NAMALWA (cell line): Measurements from ENCODE around the gene CDC42EP4.
"Not testable (repeated sequence)": the region's sequence is repeated elsewhere in the genome, so short reads cannot be mapped to it uniquely, and the experiment has no call there.

Experiments used
- DNase-seq: peaks from one replicate; pipeline ENCODE4 v3.0.0-alpha.2; 2015; ENCODE audit warnings: low spot score

Gene CDC42EP4

DNA sequence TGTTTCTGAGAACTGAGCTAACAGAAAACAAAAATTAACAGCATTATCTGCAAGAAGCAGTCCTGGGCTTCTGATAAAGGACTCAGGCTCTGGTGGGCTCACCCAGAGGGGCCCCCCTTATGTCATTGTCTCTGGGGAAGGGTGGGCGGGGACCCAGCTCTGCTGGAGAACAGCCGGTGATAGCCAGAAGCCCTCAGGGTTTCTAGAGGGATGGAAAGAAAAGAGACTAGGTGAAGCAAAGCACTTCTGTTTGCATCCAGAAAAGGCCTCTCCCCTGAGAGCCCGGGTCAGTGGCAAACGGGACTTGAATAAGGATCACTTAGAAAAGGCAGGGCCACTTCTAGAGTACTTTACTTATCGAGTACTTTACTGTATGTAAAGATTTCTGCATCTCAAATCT, 7.0 kb upstream of the CDC42EP4 start:
- DNase-seq = no peak

DNA sequence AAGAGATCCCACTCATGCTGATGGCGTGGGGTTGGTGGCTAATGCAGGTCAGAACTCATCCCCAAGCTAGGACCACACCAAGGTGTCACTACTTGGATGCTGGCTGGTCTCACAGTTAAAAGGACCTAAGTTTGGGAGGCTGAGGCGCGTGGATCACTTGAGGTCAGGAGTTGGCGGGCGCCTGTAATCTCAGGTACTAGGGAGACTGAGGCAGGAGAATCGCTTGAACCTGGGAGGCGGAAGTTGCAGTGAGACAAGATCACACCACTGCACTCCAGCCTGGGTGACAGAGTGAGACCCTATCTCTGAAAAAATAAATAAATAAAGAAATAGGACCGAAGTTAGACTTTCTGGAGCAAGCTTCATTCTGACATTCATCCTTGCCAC, 6.6 kb upstream of the CDC42EP4 start:
- DNase-seq = no peak

DNA sequence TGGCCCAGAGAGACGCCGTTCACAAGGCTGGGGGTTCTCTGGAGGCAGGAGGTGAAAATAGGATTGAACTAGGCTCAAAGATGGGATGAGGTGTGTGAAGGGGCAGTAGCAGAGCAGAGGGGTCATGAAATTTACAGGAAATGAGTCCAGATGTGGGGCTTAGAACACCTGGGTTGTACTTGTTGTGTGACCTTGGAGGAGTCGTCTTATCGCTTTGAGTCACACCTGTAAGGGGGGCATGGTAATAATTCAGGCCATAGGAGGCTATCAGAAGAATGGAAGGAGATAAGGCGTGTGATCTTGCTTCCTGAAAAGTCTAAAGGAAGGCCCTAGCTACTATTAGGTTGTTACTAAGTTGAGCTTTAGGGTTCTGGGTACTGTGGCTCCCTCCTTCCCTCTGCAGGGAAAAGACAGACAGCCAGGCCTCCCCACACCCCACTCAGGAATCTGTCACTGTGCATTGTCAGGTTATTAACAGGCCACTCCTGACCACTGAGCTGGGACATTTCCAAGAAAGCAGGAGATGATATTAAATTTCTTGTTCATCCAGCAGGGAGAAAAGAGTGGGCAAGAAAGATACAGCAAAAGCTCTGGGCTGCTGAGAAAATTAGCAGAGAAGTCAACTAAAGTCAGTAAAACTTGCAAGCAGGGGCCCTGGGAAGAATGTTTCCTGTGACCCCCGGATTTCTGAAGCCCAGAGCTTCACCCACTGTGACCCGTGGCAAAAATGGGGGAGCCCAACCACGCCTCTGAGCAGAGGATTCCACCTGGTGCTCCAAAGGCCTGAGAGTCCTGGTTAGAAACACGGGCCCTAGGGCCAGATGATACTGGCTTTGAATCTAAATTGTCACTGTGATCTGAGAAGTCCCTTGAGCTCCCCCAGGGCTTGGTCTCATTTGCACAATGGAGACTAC, 6.0 kb upstream of the CDC42EP4 start:
- DNase-seq = no peak

DNA sequence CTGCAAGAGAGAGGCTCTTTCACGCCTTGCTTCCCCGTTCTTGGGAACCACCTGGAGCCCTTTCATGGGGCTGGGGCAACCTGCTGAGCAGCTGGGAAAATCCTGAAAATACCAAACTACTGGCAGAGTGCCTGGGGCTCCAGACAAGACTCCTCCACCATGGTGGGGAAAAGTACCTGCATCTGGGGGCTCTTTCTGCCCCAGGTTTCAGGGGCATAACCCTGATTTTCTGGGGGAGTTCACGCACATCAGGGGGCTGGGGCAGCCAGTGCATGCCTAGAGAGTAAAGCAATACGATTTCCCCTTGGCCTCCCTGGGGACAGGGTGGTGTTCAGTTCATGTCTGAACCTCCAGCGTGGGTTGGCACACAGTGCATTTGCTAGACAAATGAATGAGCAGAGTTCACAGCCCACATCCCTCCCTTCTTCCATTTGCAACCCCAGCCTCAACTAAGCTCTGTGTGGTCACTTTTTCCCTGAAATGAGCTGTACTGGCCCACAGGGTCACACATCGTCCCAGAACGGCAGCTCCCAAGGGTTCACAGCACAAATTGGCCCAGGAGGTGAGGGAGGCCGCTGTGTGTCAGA, 5.2 kb upstream of the CDC42EP4 start:
- no peak for DNase-seq

DNA sequence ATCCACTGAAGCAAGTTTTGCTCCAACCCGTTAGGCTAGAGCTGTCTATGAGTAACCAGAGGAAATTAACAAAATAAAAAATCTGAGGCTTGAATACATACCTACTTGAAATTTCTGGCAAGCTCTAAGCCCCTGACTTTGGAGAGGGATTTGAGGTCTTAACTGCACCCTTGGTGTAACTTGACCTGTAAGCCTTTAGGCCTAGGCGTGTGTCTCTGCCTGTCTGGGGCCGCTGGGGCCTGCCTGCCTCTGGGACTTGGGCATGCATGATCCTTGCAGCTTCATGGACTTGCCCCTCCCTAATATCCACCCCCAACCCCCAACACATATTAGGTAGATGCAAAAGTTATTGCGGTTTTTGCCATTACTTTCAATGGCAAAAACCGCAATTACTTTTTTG, 3.7 kb upstream of the CDC42EP4 start:
- no peak for DNase-seq

DNA sequence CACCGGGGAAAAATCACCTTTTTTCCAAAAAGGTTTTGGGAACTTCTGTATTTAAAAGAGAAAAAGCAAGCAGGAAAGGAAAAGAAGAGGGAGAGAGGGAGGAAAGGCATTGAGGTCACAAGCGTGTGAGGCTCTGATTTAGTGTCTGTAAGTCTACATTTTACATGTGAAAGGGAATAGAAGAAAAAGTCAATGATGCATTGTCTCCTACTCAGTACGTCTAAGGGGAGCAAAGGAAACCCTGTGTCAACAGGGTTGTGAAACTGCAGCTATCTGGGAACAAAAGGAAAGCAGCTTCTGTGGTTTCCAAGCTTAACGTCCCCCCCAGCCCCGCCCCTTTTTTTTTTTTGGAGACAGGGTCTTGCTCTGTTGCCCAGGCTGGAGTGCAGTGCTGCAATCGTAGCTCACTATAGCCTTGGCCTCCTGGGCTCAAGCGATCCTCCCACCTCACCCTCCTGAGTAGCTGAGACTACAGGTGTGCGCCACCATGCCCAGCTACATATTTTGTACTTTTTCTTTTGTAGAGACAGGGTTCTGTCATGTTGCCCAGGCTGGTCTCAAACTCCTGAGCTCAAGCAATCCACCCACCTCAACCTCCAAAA, 1.8 kb upstream of the CDC42EP4 start:
- DNase-seq = no peak

DNA sequence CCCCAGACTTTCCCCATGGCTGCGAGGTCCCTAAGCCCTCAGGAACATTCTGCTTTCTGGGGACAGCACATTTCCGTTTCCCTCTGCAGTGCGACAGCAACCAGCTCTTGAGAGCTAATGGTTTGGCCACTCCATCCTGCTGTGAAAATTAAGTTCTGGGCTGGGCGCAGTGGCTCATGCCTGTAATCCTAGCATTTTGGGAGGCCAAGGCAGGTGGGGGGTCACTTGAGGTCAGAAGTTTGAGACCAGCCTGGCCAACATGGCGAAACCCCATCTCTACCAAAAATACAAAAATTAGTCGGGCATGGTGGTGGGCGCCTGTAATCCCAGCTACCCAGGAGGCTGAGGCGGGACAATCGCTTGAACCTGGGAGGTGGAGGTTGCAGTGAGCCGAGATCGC, 1.1 kb upstream of the CDC42EP4 start:
- DNase-seq = not testable (repeated sequence)

DNA sequence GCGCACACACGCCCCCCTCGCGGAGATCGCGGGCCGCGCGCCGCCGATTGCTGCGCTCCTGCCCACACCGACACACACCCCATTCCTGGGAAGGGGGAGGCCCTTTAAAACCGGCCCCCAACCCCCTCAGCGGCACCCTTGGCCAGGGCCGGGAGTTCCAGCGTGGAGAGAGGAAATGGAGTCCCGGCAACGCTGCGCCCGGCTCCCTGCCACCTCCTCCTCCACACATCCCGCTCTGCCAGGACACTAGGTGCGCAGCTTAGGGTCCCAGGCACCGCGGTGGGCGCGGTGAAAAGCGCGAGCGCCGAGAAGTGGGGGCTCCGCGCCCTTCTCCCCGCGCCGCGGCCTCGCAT, 397 bp downstream of the CDC42EP4 start:
- DNase-seq = no peak

DNA sequence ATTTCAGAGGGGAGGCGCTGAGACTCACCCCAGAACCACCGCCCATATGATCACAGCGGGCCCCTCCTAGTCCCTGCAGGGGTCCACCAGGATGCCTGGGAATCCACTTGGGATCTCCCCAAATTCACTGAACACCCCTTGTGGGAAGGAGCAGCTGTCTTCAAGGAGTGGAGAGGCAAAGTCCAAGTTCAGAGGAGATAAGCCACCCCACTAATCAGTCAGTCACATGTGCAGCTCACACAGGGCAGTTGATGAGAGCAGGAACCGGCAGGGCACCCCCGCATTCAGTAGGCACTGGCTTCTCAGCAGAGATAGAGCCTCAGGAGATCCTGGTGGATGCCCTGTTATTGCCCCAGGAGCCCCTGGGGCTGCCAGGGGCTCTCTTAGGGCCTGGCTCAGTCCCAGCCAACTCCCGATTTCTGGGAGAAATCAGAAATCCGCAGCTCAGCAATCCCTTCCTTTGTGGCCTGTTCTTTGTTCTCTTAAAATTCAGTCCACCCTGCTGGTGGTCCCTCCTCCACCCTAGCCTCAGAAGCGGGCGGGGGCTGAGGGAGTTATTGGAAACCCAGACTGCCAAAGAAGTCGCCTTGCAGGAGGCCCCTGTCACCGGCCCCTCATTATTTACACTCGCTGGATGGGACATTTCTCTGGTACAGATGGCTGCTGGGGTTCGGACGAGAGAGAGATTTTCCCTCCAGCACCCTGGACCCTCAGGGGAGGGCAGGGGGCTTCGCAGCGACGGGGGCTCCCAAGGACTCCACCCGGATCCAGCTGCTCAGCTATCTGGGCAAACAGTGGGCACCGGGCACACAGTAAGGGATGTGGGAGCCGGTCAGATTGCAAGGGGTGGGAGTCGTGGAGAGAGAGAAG, 1.8 kb downstream of the CDC42EP4 start:
- no peak for DNase-seq

DNA sequence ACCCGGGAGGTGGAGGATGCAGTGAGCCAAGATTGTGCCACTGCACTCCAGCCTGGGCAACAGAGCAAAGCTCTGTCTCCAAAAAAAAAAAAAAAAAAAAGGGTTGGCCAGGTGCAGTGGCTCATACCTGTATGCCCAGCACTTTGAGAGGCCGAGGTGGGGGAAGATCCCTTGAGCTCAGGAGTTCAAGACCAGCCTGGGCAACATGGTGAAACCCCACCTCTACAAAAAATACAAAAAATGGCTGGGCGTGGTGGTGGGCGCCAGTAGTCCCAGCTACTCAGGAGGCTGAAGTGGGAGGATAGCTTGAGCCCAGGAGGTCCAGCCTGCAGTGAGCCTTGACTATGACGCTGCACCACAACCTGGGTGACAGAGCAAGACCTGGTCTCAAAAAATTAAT, 2.8 kb downstream of the CDC42EP4 start:
- DNase-seq = not testable (repeated sequence)

DNA sequence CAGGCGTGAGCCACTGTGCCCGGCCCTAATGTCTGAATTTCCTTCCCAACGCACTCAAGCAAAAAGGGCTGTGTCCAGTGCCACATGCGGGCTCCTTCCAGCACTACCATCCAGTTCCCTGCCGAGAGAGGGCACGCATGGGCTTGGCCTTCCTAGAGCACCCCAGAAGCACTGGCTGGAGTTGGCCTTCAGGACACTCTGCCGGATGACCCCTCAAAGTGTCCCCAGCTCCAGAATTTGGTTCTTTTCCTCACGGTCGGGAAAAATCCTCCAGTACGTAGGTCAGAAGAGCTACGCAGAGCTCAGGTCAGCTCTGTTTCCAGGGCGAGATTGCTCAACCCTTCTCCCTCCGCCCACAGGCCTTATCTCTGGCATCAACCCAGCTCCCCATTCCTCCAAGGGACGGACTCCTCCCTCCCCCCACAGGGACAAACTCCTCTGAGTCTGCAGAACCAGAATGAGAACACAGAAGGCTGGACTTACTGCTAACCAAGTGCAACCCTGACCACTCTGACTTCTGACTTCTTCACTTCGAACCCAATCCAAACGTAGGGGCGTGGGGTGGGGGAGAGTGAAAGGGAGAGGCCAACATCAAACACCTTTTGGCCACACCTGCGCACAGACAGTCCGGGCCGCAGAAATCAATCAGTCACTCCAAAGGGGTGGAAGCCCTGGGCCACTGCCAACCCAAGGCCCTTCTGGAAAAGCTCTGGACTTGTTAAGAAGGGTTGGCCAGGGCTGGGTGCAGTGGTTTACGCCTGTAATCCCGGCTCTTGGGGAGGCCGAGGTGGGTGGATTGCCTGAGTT, 3.6 kb downstream of the CDC42EP4 start:
- no peak for DNase-seq

DNA sequence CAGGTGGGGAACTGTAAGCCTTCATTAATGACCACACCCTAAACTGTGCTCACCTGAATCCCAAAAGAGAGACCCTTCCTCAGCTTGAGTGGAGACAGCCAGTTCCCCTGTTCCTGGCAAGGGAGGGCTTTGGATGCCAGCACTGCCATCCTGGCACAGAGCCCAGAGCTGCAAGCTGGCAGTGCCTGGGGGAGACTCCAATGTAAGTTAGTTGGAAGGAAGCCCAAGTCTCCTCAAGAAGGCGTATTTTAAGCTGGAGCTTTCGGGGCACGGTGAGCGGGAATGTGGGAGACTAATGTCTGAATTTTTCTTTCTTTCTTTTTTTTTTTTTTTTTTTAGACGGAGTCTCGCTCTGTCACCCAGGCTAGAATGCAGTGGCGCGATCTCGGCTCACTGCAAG, 4.7 kb downstream of the CDC42EP4 start:
- no peak for DNase-seq

DNA sequence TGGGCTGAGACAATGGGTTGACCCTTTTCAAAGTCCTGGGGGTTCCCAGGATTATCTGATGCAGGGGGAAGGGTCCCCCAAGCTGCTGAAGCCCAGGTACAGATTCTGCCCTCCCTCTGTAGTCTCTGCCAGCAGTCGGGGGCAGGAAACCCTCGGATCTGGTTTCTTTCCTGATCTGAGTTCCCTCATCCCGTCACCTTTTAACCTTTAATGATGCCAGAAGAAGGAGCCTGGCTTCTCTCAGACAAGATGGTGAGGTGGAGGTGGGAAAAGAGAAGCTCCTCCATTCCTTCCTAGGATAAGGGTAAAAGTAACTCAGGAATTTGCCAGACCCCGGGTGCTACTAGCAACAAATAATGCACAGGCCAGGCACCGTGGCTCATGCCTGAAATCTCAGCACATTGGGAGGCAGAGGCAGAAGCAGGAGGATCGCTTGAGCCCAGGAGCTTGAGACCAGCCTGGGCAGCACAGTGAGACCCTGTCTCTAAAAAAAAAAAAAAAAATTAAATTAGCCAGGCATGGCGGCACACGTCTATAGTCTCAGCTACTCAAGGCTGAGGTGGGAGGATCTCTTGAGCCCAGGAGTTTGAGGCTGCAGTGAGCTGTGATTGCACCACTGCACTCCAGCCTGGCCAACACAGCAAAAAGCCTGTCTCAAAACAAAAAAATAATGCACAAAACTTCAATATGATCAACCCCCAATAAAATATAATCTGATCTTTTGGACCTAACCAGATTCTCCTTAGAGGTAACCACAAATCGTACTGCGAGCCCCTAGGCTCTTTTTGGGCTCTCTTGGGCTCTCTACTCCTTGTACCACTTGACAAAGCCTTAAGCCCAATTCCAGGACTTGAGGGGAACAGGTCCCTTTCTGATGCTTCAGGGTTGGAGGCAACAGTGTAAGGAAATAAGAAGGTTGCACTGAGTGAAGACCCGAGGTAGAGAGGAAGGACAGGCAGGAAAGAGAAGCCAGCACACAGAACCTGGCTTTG, 5.7 kb downstream of the CDC42EP4 start:
- DNase-seq = no peak

DNA sequence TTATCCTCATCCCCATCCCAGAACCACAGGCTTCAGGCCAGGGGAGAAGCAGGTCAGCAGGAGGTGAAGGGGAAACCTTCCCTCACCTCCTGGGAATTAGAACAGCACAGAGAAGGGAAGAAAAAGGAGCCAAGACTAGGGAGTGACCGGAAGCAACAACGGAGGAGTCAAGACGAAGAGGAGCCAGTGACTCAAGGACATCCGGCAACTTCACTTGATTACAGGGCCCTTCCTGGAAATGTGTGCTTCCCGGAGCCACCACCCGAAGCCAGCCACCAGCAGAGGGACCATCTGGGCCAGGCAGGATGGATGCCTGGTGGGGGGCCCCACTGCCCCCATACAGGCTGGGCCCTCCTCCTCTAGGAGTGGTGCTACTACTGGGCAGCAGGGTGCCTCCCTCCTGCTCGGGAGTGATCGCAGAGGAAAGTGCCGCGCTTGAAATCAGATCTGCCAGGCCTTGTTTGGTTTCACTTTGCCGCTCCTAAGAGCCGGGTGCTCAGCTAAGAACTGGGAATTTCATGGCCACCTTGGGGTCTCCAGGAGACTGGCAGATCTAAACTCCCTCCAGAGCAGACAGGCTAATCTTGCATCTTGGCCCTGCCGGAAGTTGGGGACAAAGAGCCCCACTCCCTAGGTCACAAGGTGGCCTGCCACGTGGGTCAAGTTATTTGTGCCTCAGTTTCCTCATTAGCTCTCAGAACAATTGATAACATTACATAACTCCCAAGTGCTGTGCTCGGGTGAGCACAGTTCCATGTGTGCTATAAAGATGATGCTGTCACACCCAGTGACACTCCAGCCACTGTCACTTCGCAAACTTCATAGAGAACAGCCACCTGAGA, 6.6 kb downstream of the CDC42EP4 start:
- no peak for DNase-seq

DNA sequence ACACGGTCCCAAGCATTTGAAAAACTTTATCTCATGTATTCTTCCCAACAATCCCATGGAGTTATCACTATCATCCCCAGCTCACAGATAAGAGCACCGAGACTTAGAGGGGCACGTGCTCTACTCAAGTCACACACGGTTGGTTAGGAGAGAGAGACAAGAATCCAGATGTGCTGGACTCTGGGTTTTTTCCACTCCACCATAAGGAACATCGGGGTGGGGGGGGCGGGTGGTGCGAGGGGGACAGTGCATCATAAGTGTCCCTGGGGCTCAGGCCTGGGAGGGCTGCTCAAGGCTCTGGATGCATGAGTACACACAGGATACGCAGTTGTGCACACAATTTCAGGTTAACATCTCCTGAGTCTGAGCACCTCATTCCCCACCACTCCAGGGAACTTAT, 7.4 kb downstream of the CDC42EP4 start:
- DNase-seq = no peak

DNA sequence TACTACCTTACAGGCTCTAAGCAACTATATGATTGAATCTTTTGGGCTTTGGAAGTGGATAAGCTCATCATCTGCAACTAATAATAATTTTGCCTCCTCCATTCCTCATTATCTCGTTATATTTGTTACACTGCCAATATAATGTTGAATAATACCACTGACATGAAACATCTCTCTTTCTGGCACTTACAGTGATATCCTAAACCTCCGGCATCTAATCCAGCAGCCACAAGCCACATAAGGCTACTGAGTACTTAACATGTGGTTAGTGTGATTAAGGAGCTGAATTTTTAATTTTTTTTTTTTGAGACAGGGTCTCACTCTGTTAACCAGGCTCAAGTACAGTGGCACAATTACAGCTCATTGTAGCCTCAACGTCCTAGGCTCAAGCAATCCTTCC, 9.6 kb downstream of the CDC42EP4 start:
- no peak for DNase-seq

DNA sequence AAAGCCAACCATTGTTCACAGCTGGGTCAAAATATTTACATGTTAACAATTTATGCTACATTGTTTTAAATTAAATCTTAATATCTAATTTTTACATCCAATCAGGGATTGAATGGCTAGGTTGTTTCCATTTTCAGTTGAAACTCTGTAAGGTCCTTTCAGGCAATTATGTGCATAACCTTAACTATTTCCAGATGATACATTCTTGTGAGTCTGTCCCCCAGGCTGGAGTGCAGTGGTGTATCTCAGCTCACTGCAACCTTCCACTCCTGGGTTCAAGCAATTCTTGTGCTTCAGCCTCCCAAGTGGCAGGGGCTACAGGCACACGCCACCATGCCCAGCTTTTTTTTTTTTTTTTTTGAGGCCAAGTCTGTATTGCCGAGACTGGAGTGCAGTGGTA, 10.4 kb downstream of the CDC42EP4 start:
- no peak for DNase-seq

DNA sequence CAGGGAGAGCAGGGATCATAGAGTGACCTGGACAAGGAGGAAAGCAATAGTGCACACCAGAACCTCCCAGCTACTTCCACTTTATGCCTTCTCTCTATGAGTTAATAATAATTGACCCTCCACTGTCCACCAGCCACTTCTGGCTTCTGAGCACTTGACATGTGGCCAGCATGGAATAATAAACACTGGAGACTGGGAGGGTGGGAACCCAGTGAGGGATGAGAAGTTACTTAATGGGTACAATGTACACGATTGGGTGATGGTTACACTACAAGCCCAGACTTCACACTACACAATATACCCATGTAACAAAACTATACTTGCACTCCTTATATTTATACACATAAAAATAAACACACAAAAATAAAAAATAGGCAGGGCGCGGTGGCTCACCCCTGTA, 11.4 kb downstream of the CDC42EP4 start:
- no peak for DNase-seq
